GM19351 (cell line): ENCODE measurements around the gene SLF1.

Experiments used
- ATAC-seq: cut with Tn5 transposase; IDR thresholded peaks from one replicate; pipeline ENCODE4 v1.9.1; 2021; ENCODE audit warnings: mild to moderate bottlenecking, moderate library complexity; ENCODE audit not compliant: unreplicated experiment

Gene SLF1

GRCh38 chr5:94707359-94707758 is 88.9 kb downstream of the SLF1 start:
- no peak for ATAC-seq

- no peak for ATAC-seq
Measured at GRCh38 chr5:94709277-94709676, 90.8 kb downstream of the SLF1 start.

- no peak for ATAC-seq
Measured at GRCh38 chr5:94711785-94712184, 93.3 kb downstream of the SLF1 start.

GRCh38 chr5:94715768-94716167 is 97.3 kb downstream of the SLF1 start:
- no peak for ATAC-seq

GRCh38 chr5:94725142-94725541 is 106.7 kb downstream of the SLF1 start:
- no peak for ATAC-seq

- no peak for ATAC-seq
Measured at GRCh38 chr5:94731471-94731870, 113.0 kb downstream of the SLF1 start.

GRCh38 chr5:94736498-94736897 is 118.0 kb downstream of the SLF1 start:
- ATAC-seq, result no peak

GRCh38 chr5:94740286-94740685 is 121.8 kb downstream of the SLF1 start:
- ATAC-seq, result no peak

- no peak for ATAC-seq
Measured at GRCh38 chr5:94742852-94743251, 124.4 kb downstream of the SLF1 start.

GRCh38 chr5:94744906-94745305 is 126.4 kb downstream of the SLF1 start:
- no peak for ATAC-seq

- ATAC-seq, result peak; percentile 82
Measured at GRCh38 chr5:94745786-94746730, 127.6 kb downstream of the SLF1 start.

- peak; percentile 58 for ATAC-seq
Measured at GRCh38 chr5:94746731-94747124, 128.3 kb downstream of the SLF1 start.
